GM18511 (cell line): ENCODE measurements around the gene TMEM41B.
"Not testable (repeated sequence)": the region's sequence is repeated elsewhere in the genome, so short reads cannot be mapped to it uniquely, and the experiment has no call there.

Source experiments
- ATAC-seq: cut with Tn5 transposase; IDR thresholded peaks from one replicate; pipeline ENCODE4 v1.9.1; 2021; ENCODE audit warnings: mild to moderate bottlenecking, moderate library complexity; ENCODE audit not compliant: unreplicated experiment

Gene TMEM41B

DNA sequence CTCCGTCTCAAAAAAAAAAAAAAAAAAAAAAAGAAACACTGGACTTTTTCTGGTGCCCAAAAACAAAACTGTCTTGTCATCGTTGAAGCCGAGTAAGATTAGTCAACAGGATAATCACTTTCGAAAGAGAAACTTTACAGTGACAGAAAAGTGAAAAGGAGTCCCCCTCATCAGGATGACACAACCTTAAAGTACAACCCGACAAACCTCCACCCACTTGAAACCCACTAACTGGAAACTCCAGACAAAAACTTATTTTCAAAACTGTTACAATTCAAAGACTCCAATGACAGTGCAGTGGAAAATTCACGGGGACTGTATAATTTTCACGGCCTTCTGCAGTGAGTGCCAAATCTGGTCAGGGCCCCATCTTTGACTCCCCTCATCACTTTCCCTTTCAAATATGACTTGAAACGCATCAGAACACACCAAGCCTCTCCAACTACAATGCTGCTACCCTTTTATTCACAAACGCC, 50.5 kb downstream of the TMEM41B start:
- peak; percentile 75 for ATAC-seq

DNA sequence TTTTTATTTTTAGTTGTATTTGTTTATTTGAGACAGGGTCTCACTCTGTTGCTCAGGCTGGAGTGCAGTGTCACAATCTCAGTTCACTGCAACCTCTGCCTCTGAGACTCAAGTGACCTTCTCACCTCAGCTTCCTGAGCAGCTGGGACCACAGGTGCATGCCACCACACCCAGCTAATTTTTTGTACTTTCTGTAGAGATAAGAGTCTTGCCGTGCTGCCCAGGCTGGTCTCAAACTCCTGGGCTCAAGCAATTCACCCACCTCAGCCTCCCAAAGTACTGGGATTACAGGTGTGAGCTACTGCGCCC, 53.6 kb downstream of the TMEM41B start:
- not testable (repeated sequence) for ATAC-seq

DNA sequence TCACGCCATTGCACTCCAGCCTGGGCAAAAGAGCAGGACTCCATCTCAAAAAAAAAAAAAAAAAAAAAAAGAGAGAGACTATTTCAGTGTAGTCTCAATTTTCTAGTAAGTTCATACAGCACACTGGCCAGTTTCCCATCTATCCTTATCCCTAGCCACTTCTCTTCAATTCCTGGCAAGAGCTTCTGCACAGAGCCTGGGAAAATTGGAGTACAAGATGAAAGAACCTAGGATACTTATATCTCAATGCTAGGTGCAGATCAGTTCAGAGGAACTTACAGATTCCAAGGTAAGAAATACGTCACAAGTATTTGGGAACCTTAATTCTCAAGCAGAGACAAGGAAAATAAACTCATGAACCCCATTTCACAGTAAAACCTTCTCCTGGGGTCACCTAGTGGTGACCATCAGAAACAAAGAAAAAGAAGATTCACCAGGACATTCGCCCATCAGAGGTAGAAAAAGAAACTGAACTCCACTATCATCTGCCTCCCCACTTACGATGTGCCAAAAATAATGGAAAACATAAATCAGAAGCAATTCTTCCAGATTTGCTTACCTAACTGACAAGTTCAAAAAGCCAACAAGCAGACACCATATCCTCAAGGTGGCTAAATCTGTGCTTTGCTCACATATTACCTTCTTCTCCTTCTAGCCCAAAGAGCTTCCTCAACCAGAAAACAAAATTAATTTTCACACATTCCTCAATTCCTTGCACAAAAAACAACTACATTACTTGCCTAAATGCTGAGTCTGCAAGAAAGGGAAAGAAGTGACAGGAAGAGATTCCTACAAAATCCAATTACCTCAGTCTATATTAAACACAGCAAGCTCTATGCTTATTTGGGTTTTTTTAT, 54.2 kb downstream of the TMEM41B start:
- no peak for ATAC-seq

DNA sequence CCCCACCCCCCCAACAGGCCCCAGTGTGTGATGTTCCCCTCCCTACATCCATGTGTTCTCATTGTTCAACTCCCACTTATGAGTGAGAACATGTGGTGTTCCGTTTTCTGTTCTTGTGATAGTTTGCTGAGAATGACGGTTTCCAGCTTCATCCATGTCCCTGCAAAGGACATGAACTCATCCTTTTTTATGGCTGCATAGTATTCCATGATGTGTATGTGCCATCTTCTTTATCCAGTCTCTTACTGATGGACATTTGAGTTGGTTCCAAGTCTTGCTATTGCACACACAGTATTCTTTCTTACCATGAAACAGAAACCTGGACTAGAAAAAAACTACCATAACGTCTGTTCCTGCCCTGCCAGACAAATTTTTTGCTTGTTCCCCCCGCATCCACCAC, 56.1 kb downstream of the TMEM41B start:
- ATAC-seq, result not testable (repeated sequence)

DNA sequence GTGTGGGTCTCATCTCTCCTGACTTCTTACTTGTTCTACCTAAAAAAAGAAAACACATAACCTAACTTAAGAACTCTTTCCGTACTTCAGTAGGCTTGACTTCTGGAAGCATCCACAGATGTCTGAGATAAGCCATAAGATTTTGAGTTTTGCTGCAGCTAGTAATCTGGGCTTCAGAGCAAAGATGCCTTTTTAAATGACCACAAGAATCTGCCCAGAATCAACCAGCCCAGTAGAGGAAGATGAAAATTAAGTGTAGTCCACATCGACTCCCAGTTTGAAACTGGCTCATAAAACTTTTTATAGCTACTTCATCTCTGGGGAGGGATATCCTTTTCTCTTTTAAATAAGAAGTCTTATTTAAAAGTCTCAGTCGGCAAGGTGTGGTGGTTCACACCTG, 60.0 kb downstream of the TMEM41B start:
- no peak for ATAC-seq

DNA sequence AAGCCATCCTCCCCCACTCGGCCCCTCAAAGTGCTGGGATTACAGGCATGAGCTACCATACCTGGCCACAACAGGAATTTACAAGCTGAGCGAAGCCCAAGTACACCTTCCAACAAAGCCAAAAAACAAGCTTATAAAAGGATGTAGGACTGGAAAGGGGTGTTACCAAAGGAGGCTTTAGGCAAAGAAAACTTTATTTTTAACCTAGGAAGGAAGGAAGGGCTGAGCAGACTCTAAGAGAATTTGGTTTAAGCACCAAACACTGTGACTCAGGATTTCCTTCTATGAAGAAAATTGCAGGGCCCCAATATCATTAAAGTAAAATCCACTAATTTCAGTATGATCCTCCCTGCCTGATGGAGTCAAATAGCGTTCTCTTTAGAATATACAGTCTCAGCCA, 61.3 kb downstream of the TMEM41B start:
- no peak for ATAC-seq

DNA sequence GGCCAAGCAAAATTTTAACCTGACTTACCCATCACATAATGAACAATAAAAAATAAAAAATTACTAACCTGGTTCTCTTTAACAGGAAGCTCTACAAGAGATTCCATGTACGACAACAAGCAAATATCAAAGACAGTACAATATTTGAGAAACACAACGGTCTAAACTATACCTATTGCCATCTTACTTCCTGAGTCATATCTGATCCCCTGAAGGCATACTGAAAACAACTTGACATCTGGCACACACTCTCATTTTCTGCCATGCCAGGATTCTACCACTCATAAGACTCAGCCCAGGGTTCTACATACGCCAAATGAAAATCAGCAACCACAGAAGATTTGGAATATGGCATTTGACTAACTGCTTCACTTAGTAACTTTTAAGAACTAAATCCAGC, 63.1 kb downstream of the TMEM41B start:
- ATAC-seq, result no peak

DNA sequence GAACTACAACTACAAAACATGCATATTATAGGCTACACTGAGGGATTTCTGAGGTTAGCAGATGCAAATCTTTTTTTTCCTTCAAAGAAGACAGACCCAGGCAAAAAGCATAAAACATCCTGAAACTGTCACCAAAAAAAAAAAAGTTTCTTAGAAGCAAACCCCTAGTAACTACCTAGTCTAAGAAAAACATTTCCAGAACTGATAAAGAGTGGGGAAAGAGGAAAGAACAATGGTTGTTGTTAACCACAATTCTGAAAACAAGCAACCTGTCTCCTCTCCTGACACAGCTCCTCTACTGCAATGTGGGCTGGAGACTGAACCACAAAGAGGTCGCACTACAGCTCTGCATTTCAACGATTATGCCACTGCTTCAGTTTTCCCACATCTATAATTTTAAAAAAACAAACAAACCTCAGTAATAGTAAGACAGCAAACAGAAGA, 64.2 kb downstream of the TMEM41B start:
- peak; percentile 80 for ATAC-seq

DNA sequence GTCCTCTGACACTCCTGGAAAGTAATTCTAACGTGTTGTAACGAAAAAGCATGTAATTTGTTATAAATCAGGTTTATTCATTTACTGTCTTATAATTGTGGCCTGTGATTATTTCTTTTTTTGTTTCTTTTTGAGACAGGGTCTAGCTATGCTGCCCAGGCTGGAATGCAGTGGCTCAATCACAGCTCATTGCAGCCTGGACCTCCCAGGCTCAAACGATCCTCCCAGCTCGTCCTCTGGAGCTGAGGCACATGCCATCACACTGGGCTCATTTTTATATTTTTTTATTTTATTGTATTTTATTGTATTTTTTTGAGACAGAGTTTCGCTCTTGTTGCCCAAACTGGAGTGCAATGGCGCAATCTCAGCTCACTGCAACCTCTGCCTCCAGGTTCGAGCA, 65.1 kb downstream of the TMEM41B start:
- no peak for ATAC-seq

DNA sequence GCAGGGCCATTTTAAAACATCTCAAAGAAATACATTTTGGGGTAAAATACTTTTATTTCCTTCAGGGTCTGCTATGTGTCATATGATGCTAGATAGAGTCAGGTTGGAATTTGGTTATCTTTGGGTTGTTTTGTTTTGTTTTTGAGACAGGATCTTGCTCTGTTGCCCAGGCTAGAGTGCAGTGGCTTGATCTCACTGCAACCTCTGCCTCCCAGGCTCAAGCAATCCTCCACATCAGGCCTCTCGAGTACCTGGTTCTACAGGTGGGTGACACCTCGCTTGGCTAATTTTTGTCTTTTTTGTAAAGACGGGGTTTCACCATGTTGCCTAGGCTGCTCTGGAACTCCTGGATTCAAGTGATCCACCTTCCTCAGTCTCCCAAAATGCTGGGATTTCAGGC, 66.5 kb downstream of the TMEM41B start:
- ATAC-seq, result no peak

DNA sequence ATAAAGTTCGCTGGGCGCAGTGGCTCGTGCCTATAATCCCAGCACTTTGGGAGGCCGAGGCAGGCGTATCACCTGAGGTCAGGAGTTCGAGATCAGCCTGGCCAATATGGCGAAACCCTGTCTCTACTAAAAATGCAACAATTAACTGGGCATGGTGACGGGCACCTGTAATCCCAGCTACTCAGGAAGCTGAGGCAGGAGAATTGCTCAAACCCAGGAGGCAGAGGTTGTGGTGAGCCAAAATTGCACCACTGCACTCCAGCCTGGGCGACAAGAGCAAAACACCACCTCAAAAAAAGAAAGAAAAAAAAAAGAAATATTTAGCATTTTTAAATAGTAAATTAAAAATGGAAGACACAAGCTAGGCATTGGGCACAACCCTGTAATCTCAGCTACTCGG, 78.2 kb downstream of the TMEM41B start:
- not testable (repeated sequence) for ATAC-seq

DNA sequence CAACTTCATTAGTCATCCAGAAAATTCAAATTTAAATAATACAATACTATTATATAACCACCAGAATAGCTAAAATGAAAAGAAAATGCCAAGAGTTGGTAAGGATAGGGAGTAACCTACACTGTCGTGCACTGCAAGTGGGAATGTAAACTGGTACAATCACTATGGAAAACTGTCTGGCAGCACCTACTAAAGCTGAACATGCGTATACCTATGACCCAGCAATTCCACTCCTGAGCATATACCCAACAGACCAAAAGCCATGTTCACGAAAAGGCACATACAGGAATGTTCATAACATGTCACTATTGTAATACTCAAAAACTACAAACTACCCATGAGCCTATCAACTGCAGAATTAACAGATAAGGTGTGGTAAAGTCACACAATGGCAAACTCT, 81.9 kb downstream of the TMEM41B start:
- ATAC-seq, result no peak

DNA sequence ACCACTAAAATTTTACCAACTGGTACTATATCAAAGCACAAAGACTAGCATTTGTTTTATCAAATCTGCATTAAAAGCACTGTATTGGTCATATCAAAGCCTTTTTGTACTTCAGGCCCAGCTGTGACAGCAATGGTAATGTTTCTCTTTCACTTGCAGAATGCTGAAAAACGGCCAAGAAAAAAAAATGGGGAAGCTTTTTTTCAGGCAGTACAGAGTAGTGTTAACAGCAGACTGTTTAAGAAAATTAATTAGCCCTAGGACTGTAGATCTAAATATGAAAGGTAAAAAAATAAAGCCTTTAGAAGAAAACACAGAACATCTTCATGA, 82.6 kb downstream of the TMEM41B start:
- peak; percentile 62 for ATAC-seq
